Measurements from ENCODE around the gene SEMA4G.

Gene SEMA4G

DNA sequence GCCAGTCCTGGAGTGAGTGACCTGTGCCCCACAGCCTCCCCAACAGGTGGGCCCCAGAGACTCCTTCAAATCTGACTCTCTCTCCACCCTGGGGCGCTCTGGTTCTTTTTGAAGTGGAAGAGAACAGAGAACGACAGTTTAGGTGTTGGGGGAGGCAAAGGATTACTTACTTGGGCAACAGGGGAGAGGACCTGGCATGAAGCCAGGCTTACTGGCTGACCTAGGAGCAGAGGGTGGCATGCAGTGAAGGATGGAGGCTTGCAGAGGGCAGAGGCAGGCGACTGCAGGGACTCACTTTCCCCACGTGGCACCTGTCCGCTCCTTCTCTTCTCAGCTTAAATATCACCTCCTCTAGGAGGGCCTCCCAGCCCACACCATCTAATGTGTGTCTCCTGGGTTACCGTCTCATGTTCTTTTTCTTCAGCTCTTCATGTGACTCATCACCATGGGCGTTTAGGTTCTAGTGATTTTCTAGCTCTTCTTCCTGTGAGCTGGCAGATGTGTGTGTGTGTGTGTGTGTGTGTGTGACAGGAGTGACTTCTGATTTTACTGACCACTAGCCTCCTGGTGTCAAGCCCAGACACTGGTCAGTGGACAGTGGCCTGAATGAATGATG lies 45.8 kb downstream of the SEMA4G start:
- TF ChIP-seq EGR1 (IDR thresholded peaks at IDR 0.05) (no peak), NFIC (IDR thresholded peaks at IDR 0.05) (peak; percentile 25; the same call in 1 of the 2 replicates)

DNA sequence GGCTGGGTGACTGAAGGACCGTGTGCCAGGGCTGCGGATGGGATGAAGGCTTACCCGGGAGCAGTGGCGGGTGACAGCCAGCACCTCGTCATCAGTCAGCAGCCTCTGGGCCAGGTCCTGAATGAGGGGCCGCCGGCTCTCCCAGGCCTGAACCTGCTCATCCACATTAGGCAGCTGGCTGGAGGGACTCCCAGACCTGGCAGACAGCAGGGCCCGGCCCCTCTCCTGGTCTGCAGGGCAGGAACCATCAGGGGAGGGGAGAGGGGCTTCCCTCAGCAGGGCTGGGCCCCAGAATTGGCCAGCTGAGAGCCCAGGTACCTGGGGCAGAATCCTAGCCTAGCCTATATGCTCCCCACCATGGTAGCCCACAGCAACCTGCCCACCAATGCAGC lies 46.3 kb downstream of the SEMA4G start:
- no peak for TF ChIP-seq FOXM1 (IDR thresholded peaks at IDR 0.05; ENCODE audit: borderline replicate concordance, low read depth)

DNA sequence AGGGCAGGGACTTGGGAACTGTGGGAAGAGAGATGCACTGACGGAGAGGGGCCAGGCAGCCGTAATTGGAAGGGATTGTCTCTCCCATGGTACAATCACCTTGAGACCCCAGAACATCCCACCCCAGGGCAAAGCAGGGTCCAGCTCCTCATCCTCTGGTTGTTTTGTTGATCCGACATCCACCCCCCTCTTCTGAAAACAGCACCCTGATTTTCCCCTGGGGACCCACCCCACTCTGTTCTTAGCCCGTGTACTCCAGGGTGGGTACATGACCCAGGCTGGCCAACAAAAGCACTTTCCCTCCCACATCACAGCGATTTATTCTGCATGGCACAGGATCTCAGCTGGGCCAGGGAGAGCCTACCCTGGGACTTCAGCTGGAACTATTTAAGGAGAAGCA lies 47.5 kb downstream of the SEMA4G start:
- no peak for TF ChIP-seq TAF1 (IDR thresholded peaks at IDR 0.05; ENCODE audit: low read depth)
- TF ChIP-seq NFIC (IDR thresholded peaks at IDR 0.05) = no peak
- TF ChIP-seq TEAD4 (IDR thresholded peaks at IDR 0.05) = no peak
- TF ChIP-seq EGR1 (IDR thresholded peaks at IDR 0.05) = no peak
- TF ChIP-seq, protein P1, sequence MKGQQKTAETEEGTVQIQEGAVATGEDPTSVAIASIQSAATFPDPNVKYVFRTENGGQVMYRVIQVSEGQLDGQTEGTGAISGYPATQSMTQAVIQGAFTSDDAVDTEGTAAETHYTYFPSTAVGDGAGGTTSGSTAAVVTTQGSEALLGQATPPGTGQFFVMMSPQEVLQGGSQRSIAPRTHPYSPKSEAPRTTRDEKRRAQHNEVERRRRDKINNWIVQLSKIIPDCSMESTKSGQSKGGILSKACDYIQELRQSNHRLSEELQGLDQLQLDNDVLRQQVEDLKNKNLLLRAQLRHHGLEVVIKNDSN (IDR thresholded peaks at IDR 0.05) = no peak
- TF ChIP-seq YY1 (IDR thresholded peaks at IDR 0.05; ENCODE audit: low read depth) = no peak
- no peak for TF ChIP-seq CEBPB (IDR thresholded peaks at IDR 0.05)
- TF ChIP-seq EP300 (IDR thresholded peaks at IDR 0.05; ENCODE audit: borderline replicate concordance) = no peak
- TF ChIP-seq, protein P2, sequence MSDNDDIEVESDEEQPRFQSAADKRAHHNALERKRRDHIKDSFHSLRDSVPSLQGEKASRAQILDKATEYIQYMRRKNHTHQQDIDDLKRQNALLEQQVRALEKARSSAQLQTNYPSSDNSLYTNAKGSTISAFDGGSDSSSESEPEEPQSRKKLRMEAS (IDR thresholded peaks at IDR 0.05) = no peak
- no peak for TF ChIP-seq CREB1 (IDR thresholded peaks at IDR 0.05; ENCODE audit: low read depth)

DNA sequence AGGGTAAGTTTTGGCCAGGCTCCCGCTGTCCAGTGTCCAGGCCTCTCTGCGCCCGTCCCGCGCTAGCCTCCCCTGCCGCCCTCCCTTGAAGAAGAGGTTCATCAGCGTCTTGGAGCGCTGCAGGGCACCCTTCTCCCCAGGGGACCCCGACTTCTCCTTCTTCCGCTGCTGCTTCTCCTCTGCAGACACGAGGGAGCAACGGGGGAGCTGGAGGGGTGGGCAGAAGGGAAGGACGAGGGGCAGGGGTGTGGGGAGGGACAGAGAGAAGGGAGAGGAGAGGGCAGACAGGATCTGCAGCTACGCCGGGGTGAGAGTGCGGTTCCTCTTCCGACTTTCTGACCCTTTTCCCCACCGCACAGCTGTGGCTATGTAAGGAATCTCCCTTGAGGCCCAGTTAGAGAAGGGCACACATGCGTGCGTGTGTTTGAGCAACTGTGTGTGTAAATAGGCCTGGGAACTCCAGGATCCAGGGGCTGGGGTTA lies 48.9 kb downstream of the SEMA4G start:
- TF ChIP-seq RAD21 (IDR thresholded peaks at IDR 0.05; ENCODE audit: low read depth) (no peak), YY1 (IDR thresholded peaks at IDR 0.05; ENCODE audit: low read depth) (no peak), EP300 (IDR thresholded peaks at IDR 0.05; ENCODE audit: borderline replicate concordance) (no peak), TCF12 (IDR thresholded peaks at IDR 0.05; ENCODE audit: low read depth) (no peak)

DNA sequence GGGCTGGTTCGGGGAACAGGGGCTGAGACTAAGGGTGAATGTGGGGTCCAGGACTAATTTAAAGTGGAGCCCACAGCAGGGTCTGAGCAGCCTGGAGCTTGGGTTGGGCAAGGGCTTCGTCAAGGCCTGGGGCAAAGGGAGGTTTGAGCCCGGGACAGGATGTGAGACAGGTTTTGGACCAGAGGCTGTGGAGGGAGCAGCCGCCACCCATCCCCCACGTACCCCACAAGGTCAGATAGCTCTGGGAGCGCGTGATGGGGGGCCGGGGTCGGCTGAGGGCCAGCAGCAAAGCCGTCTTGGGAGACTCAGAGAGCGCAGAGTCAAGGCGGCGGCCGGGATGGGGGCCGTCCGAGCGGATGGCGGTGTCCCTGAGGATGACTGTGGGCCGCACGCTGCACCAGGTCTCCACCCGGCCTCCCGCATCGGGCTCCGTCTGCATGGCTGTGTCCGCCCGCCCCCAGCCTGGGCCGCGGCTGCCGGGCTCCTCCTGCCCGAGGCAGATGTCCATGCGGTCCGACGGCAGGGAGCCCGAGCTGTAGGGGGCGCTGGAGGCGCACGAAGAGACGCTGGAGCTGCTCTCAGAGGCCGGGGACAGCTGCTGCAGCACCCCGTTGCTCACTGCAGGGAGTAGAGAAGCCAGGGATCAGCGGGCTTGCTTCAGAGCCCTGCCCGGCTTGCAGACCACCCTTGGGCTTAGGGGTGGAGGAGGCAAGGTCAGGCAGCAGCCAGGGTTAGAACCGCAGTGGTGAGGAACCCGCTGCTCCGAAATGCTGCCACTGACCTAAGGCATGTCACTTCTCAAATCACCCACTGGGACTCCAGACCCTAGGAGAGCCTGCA lies 49.5 kb downstream of the SEMA4G start:
- TF ChIP-seq FOXM1 (IDR thresholded peaks at IDR 0.05; ENCODE audit: borderline replicate concordance, low read depth) (no peak), TAF1 (IDR thresholded peaks at IDR 0.05; ENCODE audit: low read depth) (peak; percentile 30; the same call in 1 of the 2 replicates), TCF12 (IDR thresholded peaks at IDR 0.05; ENCODE audit: low read depth) (peak; percentile 43; the same call in 1 of the 2 replicates), ZBTB7A (IDR thresholded peaks at IDR 0.05; ENCODE audit: low read depth) (no peak), EP300 (IDR thresholded peaks at IDR 0.05; ENCODE audit: borderline replicate concordance) (no peak), CREB1 (IDR thresholded peaks at IDR 0.05; ENCODE audit: low read depth) (no peak), CEBPB (IDR thresholded peaks at IDR 0.05) (no peak), RAD21 (IDR thresholded peaks at IDR 0.05; ENCODE audit: low read depth) (peak; percentile 91), YY1 (IDR thresholded peaks at IDR 0.05; ENCODE audit: low read depth) (0 out of 2 replicates have a peak, but pooled peaks have one; percentile 39), EGR1 (IDR thresholded peaks at IDR 0.05) (no peak), TEAD4 (IDR thresholded peaks at IDR 0.05) (0 out of 2 replicates have a peak, but pooled peaks have one; percentile 10), NFIC (IDR thresholded peaks at IDR 0.05) (no peak)
- TF ChIP-seq, protein P3, sequence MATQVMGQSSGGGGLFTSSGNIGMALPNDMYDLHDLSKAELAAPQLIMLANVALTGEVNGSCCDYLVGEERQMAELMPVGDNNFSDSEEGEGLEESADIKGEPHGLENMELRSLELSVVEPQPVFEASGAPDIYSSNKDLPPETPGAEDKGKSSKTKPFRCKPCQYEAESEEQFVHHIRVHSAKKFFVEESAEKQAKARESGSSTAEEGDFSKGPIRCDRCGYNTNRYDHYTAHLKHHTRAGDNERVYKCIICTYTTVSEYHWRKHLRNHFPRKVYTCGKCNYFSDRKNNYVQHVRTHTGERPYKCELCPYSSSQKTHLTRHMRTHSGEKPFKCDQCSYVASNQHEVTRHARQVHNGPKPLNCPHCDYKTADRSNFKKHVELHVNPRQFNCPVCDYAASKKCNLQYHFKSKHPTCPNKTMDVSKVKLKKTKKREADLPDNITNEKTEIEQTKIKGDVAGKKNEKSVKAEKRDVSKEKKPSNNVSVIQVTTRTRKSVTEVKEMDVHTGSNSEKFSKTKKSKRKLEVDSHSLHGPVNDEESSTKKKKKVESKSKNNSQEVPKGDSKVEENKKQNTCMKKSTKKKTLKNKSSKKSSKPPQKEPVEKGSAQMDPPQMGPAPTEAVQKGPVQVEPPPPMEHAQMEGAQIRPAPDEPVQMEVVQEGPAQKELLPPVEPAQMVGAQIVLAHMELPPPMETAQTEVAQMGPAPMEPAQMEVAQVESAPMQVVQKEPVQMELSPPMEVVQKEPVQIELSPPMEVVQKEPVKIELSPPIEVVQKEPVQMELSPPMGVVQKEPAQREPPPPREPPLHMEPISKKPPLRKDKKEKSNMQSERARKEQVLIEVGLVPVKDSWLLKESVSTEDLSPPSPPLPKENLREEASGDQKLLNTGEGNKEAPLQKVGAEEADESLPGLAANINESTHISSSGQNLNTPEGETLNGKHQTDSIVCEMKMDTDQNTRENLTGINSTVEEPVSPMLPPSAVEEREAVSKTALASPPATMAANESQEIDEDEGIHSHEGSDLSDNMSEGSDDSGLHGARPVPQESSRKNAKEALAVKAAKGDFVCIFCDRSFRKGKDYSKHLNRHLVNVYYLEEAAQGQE (IDR thresholded peaks at IDR 0.05; ENCODE audit: low read depth) = no peak
- TF ChIP-seq, protein P1 (IDR thresholded peaks at IDR 0.05) = no peak
- TF ChIP-seq, protein P2 (IDR thresholded peaks at IDR 0.05) = peak; percentile 78
